HepG2 (cell line): ENCODE data around the gene SLC22A31. TPM values are rescaled to one million over a fixed set of nuclear protein-coding genes. Genes with fewer than 3 reads are reported as not detected.

ENCODE experiments used
- KMT2B ChIP-seq: IDR thresholded peaks from 2 replicates; pipeline ENCODE4 v1.6.1; 2016; ENCODE audit warnings: missing genetic modification reagents, missing compliant biosample characterization
- MEIS1 ChIP-seq: sonication (generic); formaldehyde crosslinking; IDR thresholded peaks from 2 replicates; pipeline ENCODE4 v1.9.0; 2021; ENCODE audit warnings: mild to moderate bottlenecking, missing genetic modification reagents, moderate library complexity, borderline replicate concordance
- MLLT10 ChIP-seq: sonication (generic); formaldehyde crosslinking; IDR thresholded peaks from 2 replicates; pipeline ENCODE4 v1.4.0; 2020; ENCODE audit warnings: missing genetic modification reagents
- PPARG ChIP-seq: conservative IDR thresholded peaks from 2 replicates; pipeline ENCODE4 v1.6.1; 2016; ENCODE audit warnings: missing biosample characterization, missing genetic modification reagents
- RBM39 ChIP-seq: fragments of 200-400 bp; formaldehyde crosslinking; IDR thresholded peaks from one replicate; pipeline ENCODE4 v1.6.1; 2018; ENCODE audit warnings: antibody characterized with exemption, mild to moderate bottlenecking, low read depth, low read length; ENCODE audit not compliant: poor library complexity, severe bottlenecking
- RERE ChIP-seq: IDR thresholded peaks from 2 replicates; pipeline ENCODE4 v1.6.1; 2016; ENCODE audit warnings: low read depth, missing genetic modification reagents, missing compliant biosample characterization
- SMARCE1 ChIP-seq: fragments of 450-650 bp; IDR thresholded peaks from 2 replicates; pipeline ENCODE4 v1.6.1; 2017; ENCODE audit warnings: borderline replicate concordance
- SP140L ChIP-seq: sonication (generic); formaldehyde crosslinking; IDR thresholded peaks from 2 replicates; pipeline ENCODE4 v1.4.0; 2020; ENCODE audit warnings: missing genetic modification reagents, borderline replicate concordance
- TAF1 ChIP-seq: sonication (generic); formaldehyde crosslinking; IDR thresholded peaks from 2 replicates; pipeline ENCODE4 v1.4.0; 2020; ENCODE audit warnings: missing genetic modification reagents
- ZMAT5 ChIP-seq: sonication (generic); formaldehyde crosslinking; IDR thresholded peaks from 2 replicates; pipeline ENCODE4 v1.5.0; 2020; ENCODE audit warnings: mild to moderate bottlenecking, low read depth, missing genetic modification reagents, borderline replicate concordance
- ZNF335 ChIP-seq: sonication (generic); formaldehyde crosslinking; IDR thresholded peaks from 2 replicates; pipeline ENCODE4 v1.4.0; 2020; ENCODE audit warnings: missing genetic modification reagents
- ZNF503 ChIP-seq: sonication (generic); formaldehyde crosslinking; IDR thresholded peaks from 2 replicates; pipeline ENCODE4 v1.4.0; 2020; ENCODE audit warnings: missing genetic modification reagents
- ZNF513 ChIP-seq: sonication (generic); formaldehyde crosslinking; conservative IDR thresholded peaks from 2 replicates; pipeline ENCODE4 v1.5.0; 2020; ENCODE audit warnings: missing genetic modification reagents
- ZNF740 ChIP-seq: sonication (generic); formaldehyde crosslinking; IDR thresholded peaks from 2 replicates; pipeline ENCODE4 v1.4.0; 2020; ENCODE audit warnings: missing genetic modification reagents
- ZNF891 ChIP-seq: sonication (generic); formaldehyde crosslinking; IDR thresholded peaks from 2 replicates; pipeline ENCODE4 v1.5.0; 2020; ENCODE audit warnings: mild to moderate bottlenecking, missing genetic modification reagents
- polyA plus RNA-seq, 8 experiments: library from polyadenylated mRNA; depleted of rRNA in 3 of 8; stranded (reverse) in 7 of 8; unstranded in 1 of 8; fragments of >200 nt; fragmentation: Illumina TruSeq in 4 of 8; extraction: Trizol in 4 of 8; gene quantifications; 2 replicates each; pipeline versions ENCODE4 v1.2.1 to v1.2.3, GENCODE V29; 2011 to 2016; ENCODE audit warnings: low read depth in 4 of 8, missing spikeins in 1 of 8, mixed read lengths in 1 of 8; ENCODE audit not compliant: insufficient read depth in 1 of 8
- total RNA-seq, 5 experiments: library from RNA; depleted of rRNA; stranded (reverse); fragments of >200 nt; fragmentation: Illumina TruSeq; extraction: Trizol; gene quantifications; 2 replicates each; pipeline ENCODE4 v1.2.3, GENCODE V29; 2016; ENCODE audit warnings: low read depth in 1 of 5

The SLC22A31 gene
- total and polyA plus RNA-seq, 2 of the 13 experiments (the other 11 are each of a cell fraction or from before 2014, with no cell fraction given) = 67.3 to 83.3 TPM

- TF ChIP-seq SP140L (CRISPR knock-in tag) (no peak), RERE (CRISPR knock-in tag) (peak; percentile 46; the same call in 1 of the 2 replicates), TAF1 (CRISPR knock-in tag) (peak; percentile 91), ZNF740 (no peak), PPARG (CRISPR knock-in tag) (no peak), ZNF503 (CRISPR knock-in tag) (peak; percentile 79; the same call in 1 of the 2 replicates), MEIS1 (CRISPR knock-in tag) (no peak), SMARCE1 (no peak), MLLT10 (CRISPR knock-in tag) (no peak), ZNF335 (CRISPR knock-in tag) (peak; percentile 79; the same call in 1 of the 2 replicates), ZNF891 (CRISPR knock-in tag) (peak; percentile 86; the same call in 1 of the 2 replicates), RBM39 (peak; percentile 88), ZNF513 (CRISPR knock-in tag) (peak; percentile 80; the same call in 1 of the 2 replicates), ZMAT5 (CRISPR knock-in tag) (no peak), KMT2B (CRISPR knock-in tag) (peak; percentile 96)
Measured at GRCh38 chr16:89217388-89218191, 17.3 kb upstream of the SLC22A31 start, which contains the start of gene ZNF778 (continued).
